Skin epidermis (tissue), 12 donors: ENCODE data around the gene B3GNT7.
"Not testable (repeated sequence)": the region's sequence is repeated elsewhere in the genome, so short reads cannot be mapped to it uniquely, and the experiment has no call there.

Experiments
- H3K27ac ChIP-seq, 21 experiments: fragments of 200-600 bp; sonication (generic) in 11 of 21; one replicate each; pipeline ENCODE4 v1.5.0; 2020; ENCODE audit warnings: mild to moderate bottlenecking in 3 of 21, inconsistent platforms in 2 of 21, moderate library complexity in 2 of 21
- H3K4me3 ChIP-seq, 7 experiments: fragments of 200-600 bp; sonication (generic) in 2 of 7; one replicate each; pipeline ENCODE4 v1.5.0; 2020; ENCODE audit warnings: inconsistent platforms in 2 of 7, mild to moderate bottlenecking in 2 of 7, moderate library complexity in 1 of 7

B3GNT7 gene

DNA sequence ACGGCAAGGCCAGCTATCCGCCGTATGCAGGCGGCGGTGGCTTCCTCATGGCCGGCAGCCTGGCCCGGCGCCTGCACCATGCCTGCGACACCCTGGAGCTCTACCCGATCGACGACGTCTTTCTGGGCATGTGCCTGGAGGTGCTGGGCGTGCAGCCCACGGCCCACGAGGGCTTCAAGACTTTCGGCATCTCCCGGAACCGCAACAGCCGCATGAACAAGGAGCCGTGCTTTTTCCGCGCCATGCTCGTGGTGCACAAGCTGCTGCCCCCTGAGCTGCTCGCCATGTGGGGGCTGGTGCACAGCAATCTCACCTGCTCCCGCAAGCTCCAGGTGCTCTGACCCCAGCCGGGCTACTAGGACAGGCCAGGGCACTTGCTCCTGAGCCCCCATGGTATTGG lies 3.1 kb downstream of the B3GNT7 start:
- Histone ChIP-seq H3K27ac (no peak overlapping the region), H3K4me3 (no peak overlapping the region)

DNA sequence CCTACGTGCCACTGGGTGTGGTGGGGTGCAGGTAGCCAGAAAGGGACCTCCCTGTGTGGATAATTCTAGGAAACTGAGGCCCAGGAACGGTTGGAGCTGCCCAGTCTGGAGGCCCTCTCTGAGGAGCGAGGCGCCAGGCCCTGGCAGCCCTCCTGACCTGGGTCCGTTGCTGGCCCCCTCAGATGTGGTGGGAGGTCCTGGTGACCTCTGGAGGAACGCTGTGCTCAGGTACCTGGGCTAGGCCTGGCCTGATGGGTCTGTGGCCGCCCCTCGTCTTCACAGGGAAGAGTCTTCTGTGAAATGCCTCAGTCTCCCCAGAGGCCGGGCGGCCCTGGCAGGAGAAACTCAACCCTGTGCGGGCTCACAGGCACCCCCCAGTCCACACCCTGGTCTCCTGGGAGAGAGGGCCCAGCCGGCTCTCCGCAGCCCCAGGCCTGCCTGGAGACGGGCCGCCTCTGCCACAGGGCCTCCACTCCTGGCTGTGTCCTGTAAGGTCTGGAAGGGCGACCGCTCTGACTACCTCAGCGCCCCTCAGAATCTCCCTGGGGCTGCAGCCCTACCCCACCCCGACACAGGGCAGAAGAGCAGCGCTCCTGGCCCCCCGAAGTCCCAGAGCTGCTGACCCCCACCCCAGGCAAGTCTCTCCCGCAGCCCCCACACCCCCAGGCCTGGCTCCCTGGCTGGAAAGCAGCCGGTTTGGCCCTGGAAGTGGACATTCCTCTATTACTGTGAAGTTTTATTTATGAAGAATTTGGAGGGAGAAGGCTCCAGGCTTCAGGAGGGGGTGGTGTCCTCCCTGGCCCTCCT lies 3.7 kb downstream of the B3GNT7 start:
- no peak overlapping the region for H3K27ac ChIP-seq
- H3K4me3 ChIP-seq: no peak overlapping the region

DNA sequence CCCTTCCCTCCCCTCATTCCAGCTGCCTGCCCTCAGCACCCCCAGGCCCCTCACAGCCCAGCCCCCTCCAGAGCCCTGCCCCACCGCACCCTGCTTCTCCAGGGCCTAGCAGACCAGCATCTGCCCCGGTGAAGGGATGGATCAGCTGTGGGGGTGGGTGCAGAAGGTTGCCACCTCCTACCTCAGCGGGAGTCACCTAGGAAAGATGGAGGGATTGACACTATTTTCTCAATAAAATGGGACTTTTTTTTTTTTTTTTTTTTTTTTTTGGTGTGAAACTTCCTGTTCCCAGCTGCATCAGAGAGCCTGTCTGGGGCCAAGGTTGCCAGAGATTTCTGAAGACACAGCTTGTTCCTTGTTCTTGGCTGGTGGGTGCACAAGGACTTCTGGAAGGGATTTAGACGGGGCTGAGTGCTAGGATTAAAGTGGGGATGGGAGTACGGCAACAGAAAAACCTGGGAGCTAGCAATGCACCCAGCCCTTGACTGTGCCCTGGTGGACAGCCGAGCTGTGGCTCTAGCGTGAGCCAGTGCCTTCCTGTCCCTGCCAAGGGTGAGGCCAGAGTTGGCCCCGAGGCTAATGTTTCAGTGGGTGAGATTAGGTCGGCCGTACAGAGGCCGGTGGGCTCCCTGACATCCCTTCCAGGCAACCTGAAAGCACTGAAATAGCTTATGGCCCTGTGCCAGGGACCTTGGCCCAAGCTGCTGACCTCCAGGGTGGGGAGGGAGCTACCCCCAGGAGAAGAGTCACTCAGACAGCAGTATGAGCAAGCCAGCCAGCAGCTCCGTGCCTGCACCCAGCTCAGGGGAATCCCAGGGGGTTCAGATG lies 4.6 kb downstream of the B3GNT7 start:
- H3K27ac ChIP-seq: no peak overlapping the region
- no peak overlapping the region for H3K4me3 ChIP-seq

DNA sequence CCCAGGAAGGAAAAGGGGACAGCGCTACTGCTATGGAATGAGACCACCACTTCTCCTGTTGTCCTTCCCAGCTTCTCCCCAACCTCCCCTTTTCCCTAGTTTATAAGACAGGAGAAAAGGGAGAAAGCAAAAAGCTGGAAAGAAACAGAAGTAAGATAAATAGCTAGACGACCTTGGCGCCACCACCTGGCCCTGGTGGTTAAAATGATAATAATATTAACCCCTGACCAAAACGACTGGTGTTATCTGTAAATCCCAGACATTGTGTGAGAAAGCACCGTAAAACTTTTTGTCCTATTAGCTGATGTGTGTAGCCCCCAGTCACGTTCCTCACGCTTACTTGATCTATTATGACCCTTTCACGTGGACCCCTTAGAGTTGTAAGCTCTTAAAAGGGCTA lies 5.2 kb downstream of the B3GNT7 start:
- H3K4me3 ChIP-seq, H3K27ac ChIP-seq: not testable (repeated sequence)

DNA sequence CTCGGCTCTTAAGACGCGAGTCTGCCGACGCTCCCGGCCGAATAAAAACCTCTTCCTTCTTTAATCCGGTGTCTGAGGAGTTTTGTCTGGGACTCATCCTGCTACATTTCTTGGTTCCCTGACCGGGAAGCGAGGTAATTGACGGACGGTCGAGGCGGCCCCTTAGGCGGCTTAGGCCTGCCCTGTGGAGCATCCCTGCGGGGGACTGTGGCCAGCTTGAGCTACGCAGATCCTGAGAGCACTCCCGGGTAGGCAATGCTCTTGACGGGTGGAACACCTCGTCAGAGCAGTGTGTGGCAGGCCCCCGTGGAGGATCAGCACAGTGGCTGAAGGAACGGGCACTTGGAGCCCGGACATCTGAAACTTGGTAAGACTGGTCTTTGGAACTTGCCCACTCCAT lies 5.6 kb downstream of the B3GNT7 start:
- H3K27ac ChIP-seq, H3K4me3 ChIP-seq: not testable (repeated sequence)

DNA sequence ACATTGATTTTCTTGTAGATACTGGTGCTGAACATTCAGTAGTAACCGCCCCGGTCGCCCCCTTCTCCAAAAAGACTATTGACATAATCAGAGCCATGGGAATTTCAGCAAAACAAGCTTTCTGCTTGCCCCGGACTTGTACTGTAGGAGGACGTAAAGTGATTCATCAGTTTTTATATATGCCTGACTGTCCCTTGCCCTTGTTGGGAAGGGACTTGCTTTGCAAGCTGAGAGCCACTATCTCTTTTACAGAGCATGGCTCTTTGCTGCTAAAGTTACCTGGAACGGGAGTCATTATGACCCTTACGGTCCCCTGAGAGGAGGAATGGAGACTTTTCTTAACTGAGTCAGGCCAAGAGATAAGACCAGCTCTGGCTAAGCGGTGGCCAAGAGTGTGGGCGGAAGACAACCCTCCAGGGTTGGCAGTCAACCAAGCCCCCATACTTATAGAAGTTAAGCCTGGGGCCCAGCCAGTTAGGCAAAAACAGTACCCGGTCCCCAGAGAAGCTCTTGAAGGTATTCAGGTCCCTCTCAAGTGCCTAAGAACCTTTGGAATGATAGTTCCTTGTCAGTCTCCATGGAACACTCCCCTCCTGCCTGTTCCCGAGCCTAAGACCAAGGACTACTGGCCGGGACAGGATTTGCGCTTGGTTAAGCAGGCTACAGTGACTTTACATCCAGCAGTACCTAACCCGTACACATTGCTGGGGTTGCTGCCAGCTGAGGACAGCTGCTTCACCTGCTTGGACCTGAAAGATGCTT lies 8.1 kb downstream of the B3GNT7 start:
- H3K4me3 ChIP-seq, H3K27ac ChIP-seq: not testable (repeated sequence)

DNA sequence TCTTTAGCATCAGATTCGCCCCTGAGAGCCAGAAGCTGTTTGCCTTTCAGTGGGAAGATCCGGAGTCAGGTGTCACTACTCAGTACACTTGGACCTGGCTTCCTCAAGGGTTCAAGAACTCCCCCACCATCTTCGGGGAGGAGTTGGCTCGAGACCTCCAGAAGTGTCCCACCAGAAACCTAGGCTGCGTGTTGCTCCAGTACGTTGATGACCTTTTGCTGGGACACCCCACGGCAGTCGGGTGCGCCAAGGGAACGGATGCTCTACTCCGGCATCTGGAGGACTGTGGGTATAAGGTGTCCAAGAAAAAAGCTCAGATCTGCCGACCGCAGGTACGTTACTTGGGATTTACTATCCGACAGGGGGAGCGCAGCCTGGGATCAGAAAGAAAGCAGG lies 8.7 kb downstream of the B3GNT7 start:
- H3K27ac ChIP-seq, H3K4me3 ChIP-seq: not testable (repeated sequence)

DNA sequence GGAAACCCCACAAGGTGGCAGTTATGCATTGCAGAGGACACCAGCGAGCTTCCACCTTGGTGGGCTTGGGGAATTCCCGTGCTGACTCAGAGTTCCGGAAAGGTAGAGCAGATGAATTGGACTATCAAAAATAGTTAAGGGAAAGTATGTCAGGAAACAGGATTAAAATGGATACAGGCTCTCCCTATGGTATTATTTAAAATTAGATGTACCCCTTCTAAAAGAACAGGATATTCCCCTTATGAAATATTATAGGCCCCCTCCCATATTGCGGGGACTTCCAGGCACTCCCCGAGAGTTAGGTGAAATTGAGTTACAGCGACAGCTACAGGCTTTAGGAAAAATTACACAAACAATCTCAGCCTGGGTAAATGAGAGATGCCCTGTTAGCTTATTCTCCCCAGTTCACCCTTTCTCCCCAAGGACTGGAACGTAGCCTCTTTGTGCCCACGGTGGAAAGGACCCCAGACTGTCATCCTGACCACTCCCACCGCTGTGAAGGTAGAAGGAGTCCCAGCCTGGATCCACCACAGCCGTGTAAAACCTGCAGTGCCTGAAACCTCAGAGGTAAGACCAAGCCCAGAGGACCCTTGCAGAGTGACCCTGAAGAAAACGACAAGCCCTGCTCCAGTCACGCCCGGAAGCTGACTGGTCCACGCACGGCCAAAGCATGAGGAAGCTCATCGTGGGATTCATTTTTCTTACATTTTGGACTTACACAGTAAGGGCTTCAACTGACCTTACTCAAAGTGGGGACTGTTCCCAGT lies 10.3 kb downstream of the B3GNT7 start:
- H3K27ac ChIP-seq: peak overlapping the region in 2 of 21 experiments; percentile 27 to 52
- not testable (repeated sequence) for H3K4me3 ChIP-seq

DNA sequence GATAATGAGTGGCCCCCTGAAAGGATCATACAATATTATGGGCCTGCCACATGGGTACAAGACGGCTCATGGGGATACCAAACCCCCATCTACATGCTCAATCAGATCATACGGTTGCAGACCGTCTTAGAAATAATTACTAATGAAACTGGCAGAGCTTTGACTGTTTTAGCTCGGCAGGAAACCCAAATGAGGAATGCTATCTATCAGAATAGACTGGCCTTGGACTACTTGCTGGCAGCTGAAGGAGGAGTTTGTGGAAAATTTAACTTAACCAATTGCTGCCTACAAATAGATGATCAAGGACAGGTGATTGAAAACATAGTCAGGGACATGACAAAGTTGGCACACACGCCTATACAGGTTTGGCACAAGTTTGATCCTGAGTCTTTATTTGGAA lies 12.2 kb downstream of the B3GNT7 start:
- H3K4me3 ChIP-seq, H3K27ac ChIP-seq: not testable (repeated sequence)

DNA sequence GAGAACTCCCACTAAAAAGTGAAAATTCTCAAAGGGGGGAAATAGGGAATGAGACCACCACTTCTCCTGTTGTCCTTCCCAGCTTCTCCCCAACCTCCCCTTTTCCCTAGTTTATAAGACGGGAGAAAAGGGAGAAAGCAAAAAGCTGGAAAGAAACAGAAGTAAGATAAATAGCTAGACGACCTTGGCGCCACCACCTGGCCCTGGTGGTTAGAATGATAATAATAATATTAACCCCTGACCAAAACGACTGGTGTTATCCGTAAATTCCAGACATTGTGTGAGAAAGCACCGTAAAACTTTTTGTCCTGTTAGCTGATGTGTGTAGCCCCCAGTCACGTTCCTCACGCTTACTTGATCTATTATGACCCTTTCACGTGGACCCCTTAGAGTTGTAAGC lies 12.8 kb downstream of the B3GNT7 start:
- H3K27ac ChIP-seq, H3K4me3 ChIP-seq: not testable (repeated sequence)

DNA sequence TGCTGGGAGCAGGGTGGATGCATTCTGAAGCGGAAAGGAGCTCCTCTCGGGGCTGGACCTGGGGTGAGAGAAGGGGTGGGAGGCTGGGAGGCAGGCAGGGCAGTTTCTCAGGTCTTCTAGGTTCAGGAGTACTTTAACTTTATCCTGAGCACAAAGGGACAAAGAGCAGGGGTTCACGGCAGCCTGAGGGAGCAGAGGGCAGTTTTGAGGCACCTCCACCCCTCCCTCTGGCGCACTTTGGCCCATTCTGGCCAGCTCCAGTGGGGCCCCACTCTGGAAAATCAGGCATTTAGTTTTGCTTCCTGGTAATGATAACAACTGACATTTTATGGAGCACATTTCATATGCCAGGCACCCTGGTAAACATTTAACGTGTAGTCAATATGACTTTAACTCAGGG lies 14.3 kb downstream of the B3GNT7 start:
- Histone ChIP-seq H3K4me3 (no peak overlapping the region), H3K27ac (no peak overlapping the region)

DNA sequence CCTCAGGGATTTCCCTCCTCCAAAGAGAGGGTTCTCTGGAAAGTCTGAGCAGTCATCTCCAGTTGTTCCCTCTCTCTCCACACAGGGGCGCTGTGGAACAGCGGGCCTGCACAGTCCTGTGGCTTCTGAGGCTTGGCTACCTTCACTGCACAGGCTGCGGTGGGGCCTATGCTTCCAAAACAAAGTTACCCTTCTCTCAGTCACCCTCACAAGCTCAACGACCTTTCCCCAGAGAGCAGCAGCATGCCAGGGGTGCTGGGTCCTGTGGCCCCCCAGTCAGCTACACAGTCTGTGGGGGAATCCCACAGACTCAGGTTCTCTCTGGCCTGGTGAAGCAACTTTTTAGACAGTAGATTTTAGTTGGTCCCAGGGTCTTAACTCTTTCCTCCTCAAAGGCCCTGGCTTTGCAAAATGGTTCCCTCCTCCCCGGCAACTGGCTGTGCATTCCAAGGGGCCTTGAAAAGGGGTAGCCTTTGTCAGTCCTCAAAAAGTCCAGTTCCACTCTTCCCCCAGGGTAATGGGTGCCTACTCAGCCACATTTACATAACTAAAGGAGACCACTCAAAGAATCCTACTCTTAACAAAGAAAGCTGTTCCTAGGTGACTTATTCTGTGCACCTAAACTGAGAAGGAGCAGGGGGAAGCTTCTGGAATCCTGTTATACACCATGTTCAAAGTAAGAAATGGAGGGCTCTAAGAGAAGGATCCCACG lies 14.9 kb downstream of the B3GNT7 start:
- H3K4me3 ChIP-seq: no peak overlapping the region
- H3K27ac ChIP-seq: no peak overlapping the region

DNA sequence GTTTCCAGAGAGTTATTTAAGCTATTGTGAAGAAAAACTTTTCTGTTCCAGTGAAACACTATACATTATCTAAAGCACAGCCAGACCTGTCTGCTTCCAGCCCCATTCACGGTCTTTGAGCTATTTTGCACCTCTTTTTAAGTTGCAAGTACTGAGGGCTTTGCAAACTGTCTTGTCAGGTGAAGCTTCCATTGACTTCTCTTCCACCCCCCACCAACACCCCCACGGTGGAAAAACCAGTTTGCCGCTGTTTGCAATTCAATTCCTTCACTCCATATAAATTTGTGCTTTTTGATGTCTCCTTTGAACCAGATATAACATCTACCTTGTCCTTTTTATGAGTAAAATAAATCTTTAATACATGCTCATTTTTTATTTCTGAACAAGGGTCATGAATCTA lies 15.7 kb downstream of the B3GNT7 start:
- Histone ChIP-seq H3K27ac (no peak overlapping the region), H3K4me3 (no peak overlapping the region)

DNA sequence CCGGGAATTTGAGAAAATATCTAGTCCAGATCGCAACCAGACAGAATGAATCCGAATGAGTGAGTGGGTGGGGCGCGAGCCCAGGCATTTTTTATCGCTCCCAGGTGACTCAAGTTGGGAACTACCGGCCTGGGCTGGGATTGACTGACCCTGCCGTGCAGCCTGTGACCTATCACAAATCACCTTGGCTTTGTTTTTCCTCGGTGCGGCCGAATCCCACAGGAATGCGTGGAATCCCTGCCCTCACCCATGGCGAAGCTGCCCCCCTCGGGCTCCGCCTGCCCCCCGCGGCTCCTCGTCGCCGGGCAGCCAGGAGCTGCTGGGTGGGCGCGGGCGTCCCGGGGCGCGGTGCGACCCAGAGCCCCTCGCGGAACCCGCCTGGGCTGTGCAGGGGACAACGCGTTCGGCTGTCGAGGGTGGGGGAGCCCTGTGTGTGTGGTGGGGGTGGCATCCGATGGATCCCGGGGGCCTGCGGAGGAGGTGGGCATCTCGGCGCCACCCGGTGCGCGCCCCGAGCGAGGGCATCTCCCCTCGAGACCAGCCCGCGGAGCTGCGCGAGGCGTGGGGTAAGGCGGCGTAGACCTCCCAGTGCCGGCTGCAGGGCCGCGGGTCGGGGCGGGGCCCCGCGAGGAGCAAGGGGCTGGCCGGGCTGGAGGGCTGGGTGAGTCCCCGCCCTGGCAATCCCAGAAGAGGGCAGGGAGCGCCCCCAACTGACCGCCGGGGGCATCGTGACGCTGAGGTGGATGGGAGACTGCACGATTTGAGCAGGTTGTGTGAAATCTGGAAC lies 16.5 kb downstream of the B3GNT7 start:
- H3K27ac ChIP-seq: peak overlapping the region in 13 of 21 experiments; percentile 3 to 77 (median 38)
- peak overlapping the region; percentile 31 to 47 (median 36) for H3K4me3 ChIP-seq

DNA sequence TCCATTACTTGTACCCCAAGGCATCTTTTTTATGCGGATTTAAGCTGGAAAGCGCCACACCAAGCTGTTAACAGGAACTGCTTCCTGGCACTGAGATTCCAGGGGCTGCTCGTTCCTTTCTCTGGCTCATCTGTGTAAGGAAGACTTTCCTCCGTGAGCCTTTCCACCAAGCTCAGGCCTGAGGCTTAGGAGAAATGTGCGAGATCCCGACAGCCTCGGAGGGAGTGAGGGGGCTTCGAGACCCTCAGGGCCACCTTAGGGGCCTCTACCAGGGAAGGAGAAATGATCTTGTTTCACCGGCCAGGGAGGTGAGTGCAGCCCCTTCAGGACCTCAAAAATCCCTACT lies 17.1 kb downstream of the B3GNT7 start:
- peak overlapping the region in 4 of 7 experiments; percentile 35 to 47 (median 44) for H3K4me3 ChIP-seq
- H3K27ac ChIP-seq: peak overlapping the region in 2 of 21 experiments; percentile 3 to 45

DNA sequence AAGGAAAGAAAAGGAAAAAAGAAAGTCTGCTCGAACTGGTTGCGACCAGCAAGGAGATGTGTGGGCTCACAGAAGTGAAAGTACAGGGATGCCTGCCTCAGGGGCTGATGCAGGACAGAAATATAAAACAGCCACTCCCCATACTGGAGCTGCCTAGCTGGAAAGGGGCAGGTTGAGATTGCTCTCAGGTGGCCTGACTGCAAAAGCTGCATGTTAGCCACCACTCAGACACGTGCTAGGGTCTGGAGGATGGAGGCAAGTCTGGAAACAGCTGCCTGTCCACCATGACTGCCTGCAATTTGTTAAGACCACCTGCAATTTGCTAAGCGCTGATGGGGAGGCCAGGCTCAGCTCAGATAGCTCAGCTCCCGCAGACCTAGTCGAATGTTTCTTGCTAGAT lies 17.9 kb downstream of the B3GNT7 start:
- H3K27ac ChIP-seq: no peak overlapping the region
- no peak overlapping the region for H3K4me3 ChIP-seq

DNA sequence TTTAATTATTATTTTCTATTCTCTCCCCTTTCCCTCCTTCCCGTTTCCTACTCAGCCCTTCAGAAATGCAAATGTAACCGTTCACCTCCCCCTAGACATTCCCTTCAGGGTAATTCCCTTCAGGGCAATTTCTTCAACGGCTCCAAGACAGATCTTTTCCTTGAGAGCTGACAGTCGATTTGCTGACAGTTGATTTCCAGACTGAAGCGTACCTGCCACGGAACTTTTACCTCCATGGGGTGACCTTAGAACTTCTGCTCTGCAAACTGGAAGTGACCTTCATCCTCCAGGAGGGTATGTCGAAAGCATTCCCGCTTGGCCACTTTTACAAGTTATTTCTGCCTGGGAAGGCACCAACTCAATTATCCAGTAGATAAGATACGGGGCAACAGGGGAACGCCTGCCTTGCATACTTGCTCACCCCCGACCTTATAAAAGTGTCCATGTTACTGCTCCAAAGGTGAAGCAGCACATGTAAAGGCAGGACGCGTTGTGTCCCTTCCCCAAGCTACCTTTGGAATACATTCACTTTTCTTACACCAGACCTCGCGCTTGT lies 18.5 kb downstream of the B3GNT7 start:
- Histone ChIP-seq H3K27ac (no peak overlapping the region), H3K4me3 (no peak overlapping the region)

DNA sequence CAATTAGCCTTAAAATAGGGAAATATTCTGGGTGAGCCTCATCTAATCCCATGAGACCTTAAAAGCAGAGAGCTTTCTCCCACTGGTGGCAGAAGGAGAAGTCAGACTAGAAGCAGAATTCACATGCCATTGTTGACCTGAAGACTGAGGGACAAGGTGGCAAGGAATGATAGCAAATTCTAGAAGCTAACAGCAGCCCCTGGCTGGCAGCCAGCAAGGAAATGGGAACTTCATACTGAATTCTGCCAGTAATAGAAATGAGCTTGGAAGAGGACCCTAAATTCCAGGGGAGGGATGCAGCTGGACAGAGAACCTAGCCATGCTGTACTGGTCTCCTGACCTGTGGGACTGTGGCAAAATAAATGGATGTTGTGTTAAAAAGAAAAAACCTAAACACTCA lies 19.5 kb downstream of the B3GNT7 start:
- H3K27ac ChIP-seq: no peak overlapping the region
- H3K4me3 ChIP-seq: no peak overlapping the region
